GM12878 (cell line): ENCODE data around the gene HMCN1. TPM values are rescaled to one million over a fixed set of nuclear protein-coding genes. Genes with fewer than 3 reads are reported as not detected.

Experiments
- ATAC-seq: fragments of 200-7000 bp; cut with Tn5 transposase; 3 replicates; pipeline ENCODE4 v1.9.1; 2020; ENCODE audit warnings: mild to moderate bottlenecking, moderate library complexity
- BruUV-seq: library from RNA; stranded (reverse); fragments of 400-500 nt; replicated peaks from 2 replicates; lab custom pipeline; 2021; lab: Mats Ljungman, UMichigan
- CTCF ChIA-PET: fragments of 300-600 bp; sonication (Branson Sonifier 250); formaldehyde crosslinking; extraction: SDS; loops from one replicate; lab custom pipeline; 2021; ENCODE audit warnings: inconsistent platforms; lab: Yijun Ruan, JAX
- POLR2A ChIA-PET: fragments of 350-600 bp; formaldehyde crosslinking; extraction: SDS; loops from one replicate; lab custom pipeline; 2021; ENCODE audit warnings: inconsistent platforms; lab: Charles Lee
- RAD21 ChIA-PET: fragments of 300-600 bp; sonication (Branson Sonifier 250); formaldehyde crosslinking; loops from one replicate; lab custom pipeline; 2023; ENCODE audit warnings: antibody characterized with exemption; ENCODE audit not compliant: unreplicated experiment; lab: Charles Lee
- SMC1A ChIA-PET: fragments of 300-600 bp; sonication (Branson Sonifier 250); formaldehyde crosslinking; loops from one replicate; lab custom pipeline; 2023; ENCODE audit not compliant: unreplicated experiment, uncharacterized antibody; lab: Charles Lee
- DNase-seq: peaks from one replicate; pipeline ENCODE4 v3.0.0-alpha.2; 2011; ENCODE audit warnings: low read depth, low spot score
- FAIRE-seq: peaks from 3 replicates; lab custom pipeline; 2011; peaks lifted over from hg19 to GRCh38; lab: Jason Lieb, UNC
- H2AFZ ChIP-seq: 2 replicates; pipeline ENCODE4 v1.6.0; 2011; ENCODE audit warnings: low read depth, low read length, control low read depth; ENCODE audit not compliant: control insufficient read depth
- H3K27ac ChIP-seq: 2 replicates; pipeline ENCODE4 v1.5.1; 2011; ENCODE audit warnings: control low read depth; ENCODE audit not compliant: control insufficient read depth, insufficient read depth
- H3K27me3 ChIP-seq, 2 experiments: replicated peaks in 1 of 2; 2 replicates each; pipeline versions ENCODE4 v1.6.0 to v1.6.1; 2011; ENCODE audit warnings: low read length in 1 of 2; ENCODE audit not compliant: control insufficient read depth in 2 of 2, insufficient read depth in 2 of 2
- H3K36me3 ChIP-seq, 2 experiments: 2 replicates each; pipeline ENCODE4 v1.5.1; 2011; ENCODE audit warnings: low read length in 1 of 2; ENCODE audit not compliant: control insufficient read depth in 2 of 2, insufficient read depth in 2 of 2
- H3K4me1 ChIP-seq: 2 replicates; pipeline ENCODE4 v1.6.1; 2011; ENCODE audit warnings: mild to moderate bottlenecking, low read length, moderate library complexity, mixed read lengths; ENCODE audit not compliant: control insufficient read depth, insufficient read depth
- H3K4me2 ChIP-seq: 2 replicates; pipeline ENCODE4 v1.6.0; 2011; ENCODE audit warnings: control low read depth; ENCODE audit not compliant: control insufficient read depth, insufficient read depth
- H3K4me3 ChIP-seq: fragments of 200-600 bp; sonication (generic); 2 replicates; pipeline ENCODE4 v1.5.1; 2016
- H3K79me2 ChIP-seq: 2 replicates; pipeline ENCODE4 v1.6.0; 2011; ENCODE audit warnings: low read length; ENCODE audit not compliant: control insufficient read depth, insufficient read depth
- H3K9ac ChIP-seq: 2 replicates; pipeline ENCODE4 v1.8.0; 2011; ENCODE audit warnings: low read length, control low read depth, mixed read lengths; ENCODE audit not compliant: control insufficient read depth, insufficient read depth
- H3K9me3 ChIP-seq: replicated peaks from 3 replicates; pipeline ENCODE4 v1.5.1; 2011; ENCODE audit warnings: mild to moderate bottlenecking, low read length; ENCODE audit not compliant: control insufficient read depth, insufficient read depth
- H4K20me1 ChIP-seq: 2 replicates; pipeline ENCODE4 v1.6.0; 2011; ENCODE audit not compliant: control insufficient read depth, insufficient read depth
- CHD2 ChIP-seq: IDR thresholded peaks from 2 replicates; pipeline ENCODE4 v1.6.1; 2011; ENCODE audit warnings: low read depth, low read length, improper control_type of control experiment, borderline replicate concordance
- CREB1 ChIP-seq: IDR thresholded peaks from 2 replicates; pipeline ENCODE4 v1.6.1; 2012; ENCODE audit warnings: low read depth, mild to moderate bottlenecking, inconsistent platforms
- E2F8 ChIP-seq: fragments of 450-650 bp; IDR thresholded peaks from 2 replicates; pipeline ENCODE4 v1.6.1; 2018; ENCODE audit warnings: mild to moderate bottlenecking, low read depth, moderate library complexity; ENCODE audit not compliant: partially characterized antibody
- EGR1 ChIP-seq, 2 experiments: IDR thresholded peaks; 1 replicate in 1 of 2; 2 replicates in 1 of 2; pipeline ENCODE4 v1.6.1; 2011 to 2012; ENCODE audit warnings: low read depth in 2 of 2, low read length in 2 of 2, borderline replicate concordance in 1 of 2, mild to moderate bottlenecking in 1 of 2, moderate library complexity in 1 of 2
- ELK1 ChIP-seq: IDR thresholded peaks from 2 replicates; pipeline ENCODE4 v1.6.1; 2012; ENCODE audit warnings: low read depth, low read length, improper control_type of control experiment
- FOXK2 ChIP-seq: fragments of 450-650 bp; IDR thresholded peaks from 2 replicates; pipeline ENCODE4 v1.6.1; 2017; ENCODE audit warnings: mild to moderate bottlenecking, moderate library complexity
- MYB ChIP-seq: fragments of 150-350 bp; IDR thresholded peaks from 2 replicates; pipeline ENCODE4 v1.6.1; 2014; ENCODE audit warnings: mild to moderate bottlenecking, low read depth, low read length, borderline replicate concordance
- NFYA ChIP-seq: IDR thresholded peaks from 2 replicates; pipeline ENCODE4 v1.6.1; 2011; ENCODE audit warnings: low read depth, mild to moderate bottlenecking, low read length, improper control_type of control experiment, borderline replicate concordance
- NR2F1 ChIP-seq: fragments of 450-650 bp; conservative IDR thresholded peaks from 2 replicates; pipeline ENCODE4 v1.6.1; 2017; ENCODE audit warnings: mild to moderate bottlenecking
- PAX8 ChIP-seq: fragments of 450-650 bp; IDR thresholded peaks from 2 replicates; pipeline ENCODE4 v1.6.1; 2017; ENCODE audit warnings: mild to moderate bottlenecking, moderate library complexity
- PRDM15 ChIP-seq: fragments of 450-650 bp; formaldehyde crosslinking; IDR thresholded peaks from 2 replicates; pipeline ENCODE4 v1.4.0; 2020; ENCODE audit warnings: mild to moderate bottlenecking, moderate library complexity
- RAD21 ChIP-seq: IDR thresholded peaks from 2 replicates; pipeline ENCODE4 v1.6.1; 2011; ENCODE audit warnings: mild to moderate bottlenecking, low read depth, low read length, moderate library complexity; ENCODE audit not compliant: insufficient read depth
- RAD51 ChIP-seq: fragments of 450-650 bp; IDR thresholded peaks from 2 replicates; pipeline ENCODE4 v1.6.1; 2016; ENCODE audit warnings: moderate library complexity, mild to moderate bottlenecking, inconsistent platforms
- RFX5 ChIP-seq: IDR thresholded peaks from 2 replicates; pipeline ENCODE4 v1.6.1; 2011; ENCODE audit warnings: low read depth, low read length, improper control_type of control experiment
- SIX5 ChIP-seq: IDR thresholded peaks from 2 replicates; pipeline ENCODE4 v1.6.1; 2011; ENCODE audit warnings: mild to moderate bottlenecking, low read depth, low read length, moderate library complexity; ENCODE audit not compliant: severe bottlenecking
- SRF ChIP-seq, 2 experiments: IDR thresholded peaks; 2 replicates each; pipeline ENCODE4 v1.6.1; 2011; ENCODE audit warnings: low read depth in 2 of 2, low read length in 2 of 2, mild to moderate bottlenecking in 1 of 2, moderate library complexity in 1 of 2
- SUZ12 ChIP-seq: fragments of 200-600 bp; sonication (generic); IDR thresholded peaks from one replicate; pipeline ENCODE4 v1.6.1; 2018; ENCODE audit warnings: antibody characterized with exemption, mild to moderate bottlenecking; ENCODE audit not compliant: unreplicated experiment
- ZNF622 ChIP-seq: fragments of 450-650 bp; IDR thresholded peaks from 2 replicates; pipeline ENCODE4 v1.6.1; 2017; ENCODE audit warnings: mild to moderate bottlenecking, inconsistent platforms
- in situ Hi-C: fragments of 300-500 bp; cut with MboI; formaldehyde crosslinking; loops from 9 replicates; pipeline ENCODE4 v1.14.3; 2018; ENCODE audit warnings: mixed read lengths
- intact Hi-C: fragments of 100-400 bp; cut with micrococcal nuclease; formaldehyde crosslinking; loops from one replicate; pipeline ENCODE4 v1.14.2; 2022; ENCODE audit not compliant: unreplicated experiment
- polyA plus RNA-seq, 11 experiments: library from polyadenylated mRNA; depleted of rRNA in 4 of 11; unstranded in 6 of 11; stranded (reverse) in 5 of 11; fragments of >200 nt; fragmentation: Nextera tagmentation in 4 of 11; fragmentation: Illumina TruSeq in 1 of 11; extraction: Ambion mirVana in 4 of 11; extraction: Trizol in 1 of 11; gene quantifications; 1 replicate in 1 of 11; 2 replicates in 10 of 11; pipeline versions ENCODE4 v1.2.1 to v1.2.3, GENCODE V29; 2011 to 2016; ENCODE audit warnings: inconsistent platforms in 2 of 11, missing spikeins in 2 of 11, low read depth in 1 of 11
- total RNA-seq, 4 experiments: library from RNA; depleted of rRNA in 3 of 4; stranded (reverse); fragments of >200 nt in 3 of 4; fragmentation: Illumina TruSeq in 1 of 4; extraction: Trizol in 1 of 4; gene quantifications; 2 replicates each; pipeline versions ENCODE4 v1.2.1 to v1.2.3, GENCODE V29; 2013 to 2021

Gene HMCN1
- total and polyA plus RNA-seq, 10 of the 15 experiments (the other 5 are each of a cell fraction or from before 2014, with no cell fraction given) = under 0.01 to 0.07 TPM; not detected in 8

DNA sequence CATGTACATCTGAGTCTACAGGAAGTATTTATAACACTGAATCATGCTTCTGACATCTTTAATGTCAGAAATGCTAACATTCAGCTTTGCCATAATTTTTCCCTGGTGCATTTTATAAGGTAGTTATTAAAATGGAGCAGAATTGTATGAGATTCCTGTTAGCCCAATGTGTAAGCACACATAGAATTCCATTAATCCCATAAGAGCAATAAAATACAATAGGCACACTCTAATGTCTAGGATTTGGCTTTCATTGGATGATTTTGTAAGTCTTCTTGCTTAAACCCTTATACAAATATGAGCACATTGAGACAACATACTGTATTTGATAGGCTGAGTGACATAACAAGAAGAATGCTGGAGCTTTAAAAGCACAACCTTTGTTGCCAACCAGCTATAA lies 256.4 kb downstream of the HMCN1 start:
- FAIRE-seq = no peak

More for the DNA sequence above, 256.4 kb downstream of the HMCN1 start:
- H3K4me1 ChIP-seq = no peaks in the 10 kb centered on the region
- in situ Hi-C loops (no loop called here), intact Hi-C loops (no loop called here)
- ChIA-PET SMC1A (no interaction called here), POLR2A (no interaction called here), RAD21 (no interaction called here), CTCF (no interaction called here)
- ATAC-seq = no peak
- H3K9ac ChIP-seq = no peak overlapping the region
- no peak overlapping the region for H3K4me2 ChIP-seq
- H3K27me3 ChIP-seq = no peaks in the 10 kb centered on the region
- DNase-seq = no peak
- no TSS peak for BruUV-seq
- TF ChIP-seq PAX8 = no peak
- TF ChIP-seq FOXK2 = no peak
- no peak for TF ChIP-seq EGR1 (IDR thresholded peaks at IDR 0.05; ENCODE audit: borderline replicate concordance in 1 of 2, low read depth in 2 of 2, low read length in 2 of 2)
- TF ChIP-seq ZNF622 = no peak
- no peak for TF ChIP-seq SIX5
- TF ChIP-seq RAD51 = no peak
- no peak for TF ChIP-seq RFX5
- TF ChIP-seq NFYA = no peak
- TF ChIP-seq ELK1 = no peak
- no peak for TF ChIP-seq SUZ12
- no peak for TF ChIP-seq MYB
- TF ChIP-seq CHD2 = no peak
- TF ChIP-seq E2F8 = no peak
- no peak for TF ChIP-seq NR2F1
- TF ChIP-seq RAD21 = no peak
- no peak for TF ChIP-seq SRF (IDR thresholded peaks at IDR 0.05; ENCODE audit: low read depth in 2 of 2, low read length in 2 of 2)
- TF ChIP-seq CREB1 = no peak
- no peak for TF ChIP-seq PRDM15 (CRISPR knock-in tag)
- no peak overlapping the region for H3K27ac ChIP-seq
- H3K4me3 ChIP-seq = no peak overlapping the region
- no peaks in the 10 kb centered on the region for H3K9me3 ChIP-seq
- H3K79me2 ChIP-seq = no peaks in the 10 kb centered on the region
- no peak overlapping the region for H2AFZ ChIP-seq
- H4K20me1 ChIP-seq = no peaks in the 10 kb centered on the region
- H3K36me3 ChIP-seq = no peaks in the 10 kb centered on the region
